ENCODE results near the gene HIVEP1.

HIVEP1 gene

DNA sequence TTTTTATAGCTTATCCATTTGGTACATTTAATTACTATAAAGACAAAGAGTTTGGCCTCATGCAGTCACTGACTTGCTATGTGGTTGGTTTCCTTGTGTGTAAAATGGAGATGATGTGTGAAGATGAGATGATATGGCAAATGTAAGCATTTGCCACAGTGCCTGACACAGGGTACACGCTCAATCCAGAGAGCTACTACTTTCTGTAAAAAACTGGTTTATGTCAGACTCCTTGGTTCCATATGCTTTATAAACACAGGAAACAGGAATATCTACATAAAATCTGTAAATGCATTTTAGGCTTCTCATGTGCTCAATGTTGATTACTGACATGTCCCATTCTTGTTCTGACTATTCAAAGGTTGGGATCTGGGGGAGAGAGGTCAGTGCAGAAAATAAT is 10.4 kb downstream of the HIVEP1 start:
- no peak for DNase-seq

- DNase-seq: no peak
Observed at GRCh38 chr6:12022953-12023388, 10.9 kb downstream of the HIVEP1 start.

DNA sequence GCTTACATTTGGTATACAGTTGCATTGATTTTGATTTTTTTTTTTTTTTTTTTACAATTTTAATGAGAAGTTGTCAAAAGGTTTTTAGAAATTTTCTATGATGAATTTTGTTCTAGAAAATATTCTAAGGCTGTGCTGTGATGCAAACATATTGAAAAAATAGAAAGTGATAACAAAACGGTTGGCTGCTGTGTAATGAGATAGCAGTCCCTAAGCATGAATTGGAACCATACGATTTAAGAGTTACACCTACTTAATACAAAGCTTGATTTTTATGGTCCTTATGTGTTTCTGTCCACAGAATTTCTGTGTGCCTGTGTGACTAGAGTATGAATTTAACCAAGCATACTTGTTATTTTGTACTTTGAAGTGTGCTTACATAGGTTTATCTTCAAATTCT is 12.1 kb downstream of the HIVEP1 start:
- no peak for DNase-seq

DNA sequence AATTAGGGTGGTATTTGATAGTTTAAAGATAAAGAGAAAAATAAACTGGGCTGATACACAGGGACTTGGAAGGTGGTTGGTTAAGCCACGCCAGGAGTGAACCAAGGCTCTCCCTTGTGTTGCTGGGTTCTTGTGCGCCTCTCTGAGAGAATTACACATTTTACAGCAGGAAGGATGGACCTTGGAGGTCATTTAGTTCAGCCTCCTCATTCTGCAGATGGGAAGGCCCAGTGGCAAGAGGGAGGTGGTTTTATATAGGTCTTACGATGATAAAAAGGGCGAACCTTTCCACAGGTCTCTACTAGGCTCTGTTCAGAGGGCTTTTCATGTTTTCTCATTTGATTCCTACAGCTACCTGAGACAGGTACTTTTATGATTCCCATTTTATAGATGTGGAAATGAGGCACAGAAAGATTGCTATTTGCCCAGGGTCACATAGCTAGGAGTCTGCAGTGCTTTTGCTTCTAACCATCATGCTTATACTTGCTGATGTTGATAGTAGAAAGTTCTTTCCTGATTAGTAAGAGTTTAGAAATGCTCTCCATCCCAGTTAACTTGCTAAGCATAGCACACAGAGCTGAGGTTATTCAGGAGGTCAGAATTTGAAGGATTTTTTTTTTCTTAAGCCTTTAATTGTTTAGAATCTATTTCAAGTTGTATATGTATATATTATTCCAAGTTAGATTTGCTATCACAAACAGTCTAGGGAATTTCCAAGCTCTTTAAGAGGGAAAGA is 12.8 kb downstream of the HIVEP1 start:
- peak; percentile 70 for DNase-seq

DNA sequence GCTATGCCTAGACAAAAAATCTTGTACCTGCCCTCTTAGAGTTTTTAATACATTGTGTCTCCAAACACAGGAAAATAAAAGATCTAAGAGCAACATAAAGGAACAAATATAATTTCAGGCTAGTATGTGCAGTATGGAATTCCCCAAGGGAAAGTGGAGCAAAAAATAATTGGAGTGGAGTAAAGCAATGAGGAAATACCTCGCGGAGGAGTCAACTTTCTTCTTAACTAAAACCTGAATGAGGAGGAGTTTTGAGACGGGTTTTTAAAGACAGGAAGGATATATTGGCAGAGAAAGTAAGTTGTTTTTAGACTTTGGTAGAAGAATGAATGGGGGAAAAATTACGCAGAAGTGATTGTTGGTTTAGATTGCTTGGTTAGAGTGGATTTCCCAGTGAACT is 14.0 kb downstream of the HIVEP1 start:
- DNase-seq: no peak

GRCh38 chr6:12026833-12027232 is 14.7 kb downstream of the HIVEP1 start:
- DNase-seq: no peak

GRCh38 chr6:12028213-12028612 is 16.1 kb downstream of the HIVEP1 start:
- DNase-seq: no peak

GRCh38 chr6:12029979-12030737 is 18.0 kb downstream of the HIVEP1 start:
- no peak for DNase-seq

- DNase-seq: peak; percentile 8
Observed at GRCh38 chr6:12030993-12031550, 19.0 kb downstream of the HIVEP1 start.

DNA sequence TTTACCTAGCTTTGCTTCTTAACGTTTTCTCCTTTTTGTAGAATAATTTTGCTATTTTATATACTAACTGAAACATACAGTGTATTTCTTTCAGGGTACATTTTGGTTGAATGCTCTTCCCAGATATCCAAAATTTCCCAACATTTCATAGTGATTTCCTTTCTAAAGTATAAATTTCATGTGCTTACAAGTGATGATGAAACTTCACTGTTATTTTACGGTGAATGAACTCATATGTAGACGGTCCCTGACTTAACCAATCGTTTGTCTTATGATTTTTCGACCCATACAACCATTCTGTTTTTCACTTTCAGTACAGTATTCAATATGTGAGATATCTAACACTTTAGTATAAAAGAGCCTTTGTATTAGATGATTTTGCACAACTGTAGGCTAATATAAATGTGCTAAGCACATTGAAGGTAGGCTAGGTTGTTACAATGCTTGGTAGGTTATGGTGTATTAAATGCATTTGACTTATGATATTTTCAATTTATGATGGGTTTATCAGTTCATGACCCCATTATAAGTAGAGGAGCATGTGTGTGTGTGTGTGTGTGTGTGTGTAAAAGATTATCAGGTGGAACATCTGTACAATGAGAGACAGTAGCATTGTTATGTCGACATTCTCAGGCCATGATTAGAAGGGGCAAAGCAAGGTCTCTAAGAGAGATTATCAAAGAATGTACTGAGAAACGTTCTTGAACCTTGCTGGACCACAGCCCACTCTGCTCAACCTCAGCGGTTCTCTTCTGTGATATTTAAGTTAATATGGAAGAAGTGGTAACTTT is 20.9 kb downstream of the HIVEP1 start:
- no peak for DNase-seq

- DNase-seq: no peak
Observed at GRCh38 chr6:12033770-12034169, 21.7 kb downstream of the HIVEP1 start.

DNA sequence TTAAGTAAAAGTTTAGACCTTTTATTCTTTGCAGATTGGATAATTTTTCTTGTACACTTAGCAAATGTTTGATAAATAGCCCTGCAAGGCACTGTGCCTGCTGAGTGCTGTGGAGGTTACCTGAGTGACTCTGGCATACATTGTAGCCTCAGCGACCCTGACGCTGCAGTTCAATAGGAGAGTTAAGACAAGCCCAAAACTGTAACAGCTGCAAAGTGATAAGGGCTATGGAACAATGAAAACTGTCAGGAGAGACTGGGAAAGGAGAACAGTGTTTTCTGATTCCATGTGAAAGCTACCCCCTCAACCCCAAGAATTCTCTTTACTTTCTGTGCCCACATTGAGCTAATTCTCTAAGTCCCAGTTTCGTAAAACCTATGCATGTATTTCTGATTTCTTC is 22.2 kb downstream of the HIVEP1 start:
- DNase-seq: no peak

GRCh38 chr6:12034837-12035236 is 22.7 kb downstream of the HIVEP1 start:
- DNase-seq: no peak

DNA sequence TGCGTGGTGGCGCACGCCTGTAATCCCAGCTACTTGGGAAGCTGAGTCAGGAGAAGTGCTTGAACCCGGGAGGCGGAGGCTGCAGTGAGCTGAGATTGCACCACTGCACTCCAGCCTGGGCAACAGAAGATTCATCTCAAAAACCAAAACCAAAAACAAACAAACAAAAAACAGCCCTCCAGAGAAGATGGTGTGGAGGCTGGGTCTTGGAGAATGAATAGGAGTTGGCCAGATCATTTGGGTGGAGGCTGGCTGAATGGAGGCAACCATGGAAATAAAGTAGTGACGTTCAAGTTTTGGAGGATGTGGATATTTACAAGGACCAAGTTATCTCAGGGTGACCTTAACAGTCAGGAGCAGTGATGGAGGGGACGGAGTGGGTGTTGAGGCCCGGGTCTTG is 24.7 kb downstream of the HIVEP1 start:
- DNase-seq: no peak

DNA sequence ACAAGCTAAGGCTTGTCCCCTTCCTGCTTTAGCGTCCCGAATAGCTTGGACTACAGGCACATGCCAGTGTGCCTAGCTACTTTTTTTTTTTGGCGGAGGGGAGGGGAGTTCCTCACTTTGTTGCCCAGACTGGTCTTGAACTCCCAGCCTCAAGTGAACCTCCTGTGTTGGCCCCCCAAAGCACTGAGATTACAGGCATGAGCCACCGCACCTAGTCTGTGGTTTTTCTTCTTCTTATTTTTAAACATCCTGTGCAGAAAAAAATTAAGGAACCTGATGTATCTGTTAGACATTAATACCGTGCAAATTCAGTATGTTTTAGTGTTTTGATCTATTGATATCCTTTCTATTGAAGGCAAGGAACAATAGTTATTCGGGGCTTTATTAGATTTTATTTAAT is 25.7 kb downstream of the HIVEP1 start:
- DNase-seq: no peak

GRCh38 chr6:12039540-12040459 is 27.7 kb downstream of the HIVEP1 start:
- no peak for DNase-seq

DNA sequence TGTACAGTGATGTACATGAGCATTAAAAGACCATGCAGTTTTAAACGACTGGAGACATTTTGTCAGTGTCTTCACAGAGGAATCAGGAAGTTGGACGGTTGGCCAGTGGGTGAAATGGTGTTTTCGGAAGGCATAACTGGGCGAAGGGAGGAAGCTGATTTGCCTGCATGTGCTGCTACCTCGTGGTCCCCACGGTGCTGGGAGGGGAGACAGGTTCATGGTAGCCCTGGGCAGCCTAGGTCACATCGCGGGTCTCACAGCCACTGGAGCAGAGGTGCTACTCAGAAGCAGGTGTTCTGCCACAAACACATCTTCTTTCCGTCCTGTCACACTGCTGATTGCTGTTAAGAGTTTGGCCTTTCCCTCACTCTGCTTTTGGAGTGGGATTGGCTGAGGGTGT is 35.2 kb downstream of the HIVEP1 start:
- DNase-seq: no peak

GRCh38 chr6:12047792-12048432 is 35.8 kb downstream of the HIVEP1 start:
- DNase-seq: no peak

GRCh38 chr6:12048609-12049008 is 36.5 kb downstream of the HIVEP1 start:
- DNase-seq: no peak

DNA sequence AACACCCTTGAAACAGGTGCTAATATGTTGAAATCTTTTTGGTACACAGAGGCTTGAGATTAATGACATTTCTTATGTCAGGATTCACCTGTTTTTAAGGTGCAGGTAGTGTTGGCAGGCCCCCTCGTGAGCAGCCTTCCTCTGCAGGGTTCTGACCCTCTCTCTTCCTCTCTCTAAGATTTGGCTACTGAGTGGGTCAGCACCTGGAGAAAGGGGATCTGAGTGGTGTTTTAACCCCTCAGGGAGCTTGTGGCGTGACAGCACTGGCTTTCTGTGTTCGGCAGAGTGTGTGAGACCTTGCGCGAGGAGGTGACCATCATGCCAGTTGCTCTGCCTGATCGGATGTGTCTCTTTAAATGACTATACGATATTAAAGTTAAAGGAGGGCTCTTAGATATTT is 37.1 kb downstream of the HIVEP1 start:
- DNase-seq: no peak

DNA sequence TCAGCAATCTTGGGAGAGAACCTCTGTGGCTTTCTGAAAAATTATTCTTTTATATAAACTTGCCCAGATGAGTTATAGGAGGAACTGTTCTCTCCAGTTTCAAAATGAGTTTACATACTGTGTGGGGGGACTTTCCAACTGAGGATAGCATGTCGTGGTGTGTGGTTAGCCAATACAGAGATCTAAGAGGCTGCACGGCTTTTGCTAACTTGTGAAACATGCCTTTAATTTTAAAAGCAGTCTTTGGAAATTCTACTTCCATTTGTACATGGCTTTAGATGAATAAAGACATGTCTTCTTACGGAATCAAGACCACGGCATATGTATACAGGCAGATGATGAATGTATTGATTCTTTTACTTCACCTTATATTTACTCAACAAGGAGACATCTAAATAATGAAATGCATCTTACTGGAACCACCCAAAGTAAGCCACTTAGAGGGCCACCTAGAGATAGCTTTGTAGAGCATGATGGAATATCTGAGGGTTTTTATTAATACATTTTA is 39.8 kb downstream of the HIVEP1 start:
- no peak for DNase-seq
